Measurements from ENCODE around the gene PTPRR.

The PTPRR gene

GRCh38 chr12:70842942-70843341 lies 77.6 kb downstream of the PTPRR start:
- DNase-seq (ENCODE audit: low read depth): no peak

DNA sequence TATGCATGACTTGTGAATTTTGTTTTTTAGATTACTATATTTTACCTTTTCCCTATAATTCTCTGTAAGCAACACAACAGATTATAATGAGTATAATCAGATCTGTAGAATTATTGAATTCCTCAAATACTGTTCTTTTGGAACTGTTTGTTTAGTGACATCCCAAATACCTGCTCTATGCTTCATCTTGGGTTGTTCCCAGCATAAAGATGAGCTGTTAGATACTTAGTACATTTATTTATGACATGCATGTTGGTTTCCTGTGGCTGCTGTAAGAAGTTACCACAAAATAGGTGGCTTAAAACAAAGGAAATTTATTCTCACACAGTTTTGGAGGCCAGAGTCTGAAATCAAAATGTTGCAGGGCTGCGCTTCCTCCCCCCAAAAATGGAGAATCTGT lies 78.4 kb downstream of the PTPRR start:
- DNase-seq (ENCODE audit: low read depth): no peak
- TF ChIP-seq MYC (IDR thresholded peaks at IDR 0.05; ENCODE audit: low read depth, low read length): no peak
- no peak for TF ChIP-seq POLR2A (IDR thresholded peaks at IDR 0.05; ENCODE audit: extremely low read depth, insufficient read length)
- TF ChIP-seq, protein P1, sequence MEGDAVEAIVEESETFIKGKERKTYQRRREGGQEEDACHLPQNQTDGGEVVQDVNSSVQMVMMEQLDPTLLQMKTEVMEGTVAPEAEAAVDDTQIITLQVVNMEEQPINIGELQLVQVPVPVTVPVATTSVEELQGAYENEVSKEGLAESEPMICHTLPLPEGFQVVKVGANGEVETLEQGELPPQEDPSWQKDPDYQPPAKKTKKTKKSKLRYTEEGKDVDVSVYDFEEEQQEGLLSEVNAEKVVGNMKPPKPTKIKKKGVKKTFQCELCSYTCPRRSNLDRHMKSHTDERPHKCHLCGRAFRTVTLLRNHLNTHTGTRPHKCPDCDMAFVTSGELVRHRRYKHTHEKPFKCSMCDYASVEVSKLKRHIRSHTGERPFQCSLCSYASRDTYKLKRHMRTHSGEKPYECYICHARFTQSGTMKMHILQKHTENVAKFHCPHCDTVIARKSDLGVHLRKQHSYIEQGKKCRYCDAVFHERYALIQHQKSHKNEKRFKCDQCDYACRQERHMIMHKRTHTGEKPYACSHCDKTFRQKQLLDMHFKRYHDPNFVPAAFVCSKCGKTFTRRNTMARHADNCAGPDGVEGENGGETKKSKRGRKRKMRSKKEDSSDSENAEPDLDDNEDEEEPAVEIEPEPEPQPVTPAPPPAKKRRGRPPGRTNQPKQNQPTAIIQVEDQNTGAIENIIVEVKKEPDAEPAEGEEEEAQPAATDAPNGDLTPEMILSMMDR (IDR thresholded peaks at IDR 0.05; ENCODE audit: low read depth, low read length): no peak
- TF ChIP-seq MAX (IDR thresholded peaks at IDR 0.05; ENCODE audit: low read depth, low read length): no peak
- no peak overlapping the region for H3K4me3 ChIP-seq (ENCODE audit: low read depth, low read length)

More at GRCh38 chr12:70842942-70843341, 77.6 kb downstream of the PTPRR start:
- no peak overlapping the region for H3K4me3 ChIP-seq (ENCODE audit: low read depth, low read length)
- TF ChIP-seq, protein P1 (IDR thresholded peaks at IDR 0.05; ENCODE audit: low read depth, low read length): no peak
- TF ChIP-seq MYC (IDR thresholded peaks at IDR 0.05; ENCODE audit: low read depth, low read length): no peak
- no peak for TF ChIP-seq MAX (IDR thresholded peaks at IDR 0.05; ENCODE audit: low read depth, low read length)
- TF ChIP-seq POLR2A (IDR thresholded peaks at IDR 0.05; ENCODE audit: extremely low read depth, insufficient read length): no peak

DNA sequence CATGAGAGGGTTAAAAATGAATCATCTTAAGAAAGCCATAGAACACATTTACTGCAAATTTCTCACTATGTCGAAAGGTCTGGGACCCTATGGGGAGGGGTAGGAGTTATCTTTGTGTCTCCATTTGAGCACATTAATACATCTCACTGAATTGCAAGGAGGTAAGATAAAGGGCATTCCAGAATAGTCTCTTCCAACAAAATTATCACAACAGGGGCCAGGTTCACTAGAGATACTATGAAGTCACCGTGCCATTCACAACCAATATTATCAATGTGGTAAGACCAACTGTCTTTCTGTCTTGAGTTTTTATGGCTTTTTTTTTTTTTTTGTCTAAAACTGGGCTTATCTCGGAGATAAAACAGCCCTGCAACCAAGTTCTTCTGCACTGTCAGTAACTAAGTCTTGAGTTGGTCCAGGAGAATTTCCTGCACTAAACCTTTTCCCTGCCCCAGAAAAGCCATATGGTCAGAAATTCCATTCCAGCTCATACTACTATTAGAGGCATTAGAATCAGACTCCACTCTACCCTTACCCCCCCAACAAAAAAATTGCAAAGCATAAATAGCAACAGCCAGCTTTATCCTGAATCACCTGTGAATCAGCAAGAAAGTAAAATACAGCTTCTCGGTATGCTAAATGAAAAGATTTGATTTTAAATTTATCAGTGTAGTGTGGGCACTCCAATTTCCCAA lies 79.7 kb downstream of the PTPRR start:
- no peak overlapping the region for H3K4me3 ChIP-seq (ENCODE audit: low read depth, low read length)
- no peak for TF ChIP-seq POLR2A (IDR thresholded peaks at IDR 0.05; ENCODE audit: extremely low read depth, insufficient read length)
- no peak for TF ChIP-seq MYC (IDR thresholded peaks at IDR 0.05; ENCODE audit: low read depth, low read length)
- no peak for TF ChIP-seq MAX (IDR thresholded peaks at IDR 0.05; ENCODE audit: low read depth, low read length)
- TF ChIP-seq, protein P1 (IDR thresholded peaks at IDR 0.05; ENCODE audit: low read depth, low read length): no peak
- no peak for DNase-seq (ENCODE audit: low read depth)

GRCh38 chr12:70839544-70839943 lies 81.0 kb downstream of the PTPRR start:
- H3K4me3 ChIP-seq (ENCODE audit: low read depth, low read length): no peak overlapping the region
- TF ChIP-seq, protein P1 (IDR thresholded peaks at IDR 0.05; ENCODE audit: low read depth, low read length): no peak
- no peak for TF ChIP-seq MYC (IDR thresholded peaks at IDR 0.05; ENCODE audit: low read depth, low read length)
- no peak for TF ChIP-seq MAX (IDR thresholded peaks at IDR 0.05; ENCODE audit: low read depth, low read length)
- no peak for TF ChIP-seq POLR2A (IDR thresholded peaks at IDR 0.05; ENCODE audit: extremely low read depth, insufficient read length)
- DNase-seq (ENCODE audit: low read depth): no peak

GRCh38 chr12:70838127-70838526 lies 82.4 kb downstream of the PTPRR start:
- no peak for TF ChIP-seq POLR2A (IDR thresholded peaks at IDR 0.05; ENCODE audit: extremely low read depth, insufficient read length)
- no peak overlapping the region for H3K4me3 ChIP-seq (ENCODE audit: low read depth, low read length)
- no peak for DNase-seq (ENCODE audit: low read depth)

DNA sequence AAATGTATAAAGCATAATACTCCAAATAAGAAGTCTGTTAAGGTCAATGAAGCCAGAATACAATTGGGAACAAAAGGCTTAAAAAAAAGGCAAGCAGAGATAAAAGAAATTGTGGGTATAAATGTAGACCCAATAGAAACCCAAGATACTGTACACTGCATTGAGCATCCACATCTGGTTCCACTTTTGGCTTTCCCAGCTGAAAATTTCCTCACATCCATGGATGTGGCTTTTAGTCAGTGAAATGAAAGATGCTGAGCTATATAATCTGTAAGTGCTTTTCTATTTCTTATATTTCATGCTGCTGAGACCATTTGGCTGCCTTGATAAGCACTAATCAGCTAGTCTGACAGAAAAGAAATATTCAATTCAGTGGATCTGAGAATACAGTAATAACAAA lies 83.5 kb downstream of the PTPRR start:
- no peak for DNase-seq (ENCODE audit: low read depth)
- no peak overlapping the region for H3K4me3 ChIP-seq (ENCODE audit: low read depth, low read length)
- TF ChIP-seq, protein P1 (IDR thresholded peaks at IDR 0.05; ENCODE audit: low read depth, low read length): no peak
